NCI-H748 treated with DMSO at 0.1 percent for 48 hours (cell line): ENCODE results near the gene DLST.

Source experiments
- DNase-seq: peaks from one replicate; lab custom pipeline; 2025; lab: John Stamatoyannopoulos, UW

DLST gene

DNA sequence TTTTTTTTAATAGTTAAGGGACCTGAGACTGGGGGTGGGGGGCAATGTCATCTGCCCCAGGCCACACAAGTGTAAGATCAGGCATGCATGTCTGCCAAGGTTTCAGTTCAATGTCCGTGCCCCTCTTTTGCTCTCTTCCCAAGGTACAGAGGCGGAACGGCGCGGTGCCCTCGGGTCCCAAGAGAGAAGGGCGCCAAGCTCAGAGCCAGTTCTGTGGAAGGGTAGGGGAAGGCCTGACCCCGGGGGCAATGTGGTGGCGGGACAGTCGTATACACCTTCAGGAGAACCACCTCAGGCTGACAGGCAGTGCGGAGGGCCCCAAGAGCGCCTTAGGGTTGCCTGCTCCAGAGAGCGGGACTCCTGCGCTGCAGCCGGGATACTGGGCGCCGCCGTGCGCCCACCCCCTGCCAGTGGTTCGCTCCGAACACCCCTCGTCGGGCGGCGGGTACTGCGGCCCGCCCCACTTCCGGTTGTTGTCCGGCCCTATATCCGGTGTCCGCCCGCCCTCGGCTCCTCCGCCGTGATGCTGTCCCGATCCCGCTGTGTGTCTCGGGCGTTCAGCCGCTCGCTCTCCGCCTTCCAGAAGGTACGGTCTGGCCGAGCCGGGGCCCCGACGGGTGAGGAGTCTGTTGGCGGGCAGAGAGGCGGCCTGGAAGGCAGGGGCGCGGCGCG lies at the start of gene DLST:
DLST (plus strand) TSS at position 486 of the 672 bp plus-strand sequence; CDS start at position 524, 38 bp downstream.
- peak; percentile 82 for DNase-seq

- no peak for DNase-seq
Measured at GRCh38 chr14:74832849-74833248, 48.9 kb upstream of the DLST start.

DNA sequence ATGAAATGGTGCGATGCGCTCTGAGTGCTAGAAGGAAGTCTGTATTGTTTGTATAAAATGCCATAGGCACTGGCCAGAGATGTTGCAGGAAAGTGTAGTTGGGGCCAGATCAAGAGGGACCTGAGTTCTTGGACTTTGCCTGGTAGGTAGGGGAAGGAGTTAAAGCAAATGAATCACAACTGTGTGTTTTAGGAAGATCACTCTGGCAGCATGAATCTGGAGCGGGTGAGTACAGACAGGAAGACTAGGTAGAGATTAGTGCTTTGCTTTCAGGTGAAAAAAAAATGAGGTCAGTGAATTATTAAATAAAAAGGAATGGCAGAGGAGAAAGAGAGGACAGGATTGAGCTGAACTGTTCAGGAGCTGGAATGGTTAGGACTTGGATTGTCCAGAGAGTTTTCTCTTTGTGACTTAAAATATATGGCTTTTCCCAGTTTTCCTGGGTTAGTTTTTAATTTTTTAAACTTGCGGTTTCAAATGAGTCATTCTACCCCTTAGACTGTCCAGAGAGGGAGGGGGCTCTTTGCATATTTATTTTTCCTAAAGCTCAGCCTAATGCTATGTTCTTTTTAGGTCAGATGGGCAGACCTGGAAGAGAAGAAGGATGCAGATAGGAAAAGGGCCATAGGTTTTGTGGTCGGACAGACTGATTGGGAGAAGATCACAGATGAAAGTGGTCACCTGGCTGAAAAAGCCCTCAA lies 46.9 kb upstream of the DLST start:
- no peak for DNase-seq

GRCh38 chr14:74835645-74836250 lies 46.0 kb upstream of the DLST start:
- no peak for DNase-seq

DNA sequence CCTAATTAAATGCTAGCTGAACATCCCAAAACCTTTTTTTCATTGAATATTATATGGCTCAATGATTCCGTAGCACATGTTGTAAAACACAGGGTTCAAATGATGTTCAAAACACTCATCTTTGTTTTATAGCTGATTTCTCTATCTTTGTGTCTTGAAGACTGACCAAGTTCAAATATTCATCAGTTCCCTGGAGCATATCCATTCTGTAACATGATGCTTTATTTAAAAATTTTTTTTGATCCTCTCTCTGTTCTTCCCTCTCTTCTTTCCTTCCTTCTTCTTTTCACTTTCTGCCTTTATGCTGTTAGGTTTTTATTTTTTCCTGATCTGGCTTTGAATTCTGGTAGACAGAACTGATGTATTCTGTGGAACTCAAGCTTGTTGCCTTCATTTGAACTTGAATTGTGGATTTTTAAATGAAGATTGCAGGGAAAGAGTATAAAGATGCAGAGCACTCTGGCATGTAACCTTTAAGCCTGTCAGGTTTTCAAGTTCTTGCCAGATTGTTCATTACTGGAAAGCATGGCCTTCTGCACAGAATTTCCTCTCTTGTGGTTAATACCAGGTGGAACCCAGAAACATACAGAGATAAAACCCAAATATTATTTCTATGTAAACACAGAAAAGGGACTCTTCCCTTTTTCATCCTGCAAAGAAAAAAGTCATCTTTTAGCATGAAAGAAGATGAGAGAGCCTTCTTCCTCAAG lies 45.3 kb upstream of the DLST start:
- no peak for DNase-seq

GRCh38 chr14:74838166-74838565 lies 43.5 kb upstream of the DLST start:
- no peak for DNase-seq

- DNase-seq: no peak
Measured at GRCh38 chr14:74840603-74841030, 41.1 kb upstream of the DLST start.

- DNase-seq: no peak
Measured at GRCh38 chr14:74841230-74842207, 40.2 kb upstream of the DLST start.

DNA sequence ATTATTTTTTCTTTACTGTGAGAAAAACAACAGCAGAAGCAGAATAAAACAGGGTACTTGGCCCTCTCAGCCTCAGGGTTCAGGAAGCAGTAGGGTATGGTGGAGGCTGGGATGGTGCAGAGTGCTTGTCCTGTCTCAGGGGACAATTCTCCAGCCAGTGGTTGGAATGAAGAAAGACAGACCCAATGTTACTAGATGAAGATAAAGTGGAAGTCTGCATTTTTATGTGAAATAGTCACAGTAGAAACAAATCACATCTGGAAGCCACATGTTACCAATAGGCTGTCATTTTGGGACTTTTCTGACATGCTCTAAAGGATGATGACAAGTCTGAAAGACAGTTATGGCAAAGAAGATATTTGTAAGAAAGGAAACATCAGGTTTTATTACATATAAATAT lies 38.1 kb upstream of the DLST start:
- no peak for DNase-seq

GRCh38 chr14:74846168-74846567 lies 35.5 kb upstream of the DLST start:
- no peak for DNase-seq

DNA sequence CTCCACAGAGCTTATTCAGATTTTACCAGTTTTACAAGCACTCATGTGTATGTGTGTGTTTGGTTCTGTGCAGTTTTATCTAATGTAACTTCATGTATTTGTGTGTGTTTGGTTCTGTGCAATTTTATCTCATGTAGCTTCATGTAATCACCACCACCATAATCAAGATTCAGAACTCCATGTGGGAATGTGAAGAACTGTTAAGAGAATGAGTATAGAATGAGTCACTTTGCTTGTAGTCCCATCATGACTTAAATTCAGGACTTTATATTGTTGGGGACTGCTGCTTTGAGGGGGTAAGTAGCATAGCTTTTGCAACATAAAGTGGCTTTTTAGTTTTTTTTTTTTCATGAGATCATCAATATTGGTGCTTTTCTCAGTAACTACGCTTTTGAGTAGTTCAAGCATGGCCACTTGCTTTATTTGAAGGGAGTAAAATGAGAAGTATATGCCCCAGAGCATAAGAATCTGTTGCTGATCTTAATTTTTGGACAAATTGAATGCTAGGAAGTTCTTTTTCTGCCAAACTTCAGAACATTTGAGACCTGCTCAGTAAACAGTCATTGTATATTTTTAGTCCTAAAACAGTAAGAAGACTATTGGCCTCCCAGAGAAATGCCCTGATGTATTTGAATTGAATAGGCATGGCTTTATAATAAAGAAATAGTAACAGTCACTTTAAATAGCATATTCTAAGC lies 34.6 kb upstream of the DLST start:
- DNase-seq: no peak

- DNase-seq: no peak
Measured at GRCh38 chr14:74848768-74849167, 32.9 kb upstream of the DLST start.

DNA sequence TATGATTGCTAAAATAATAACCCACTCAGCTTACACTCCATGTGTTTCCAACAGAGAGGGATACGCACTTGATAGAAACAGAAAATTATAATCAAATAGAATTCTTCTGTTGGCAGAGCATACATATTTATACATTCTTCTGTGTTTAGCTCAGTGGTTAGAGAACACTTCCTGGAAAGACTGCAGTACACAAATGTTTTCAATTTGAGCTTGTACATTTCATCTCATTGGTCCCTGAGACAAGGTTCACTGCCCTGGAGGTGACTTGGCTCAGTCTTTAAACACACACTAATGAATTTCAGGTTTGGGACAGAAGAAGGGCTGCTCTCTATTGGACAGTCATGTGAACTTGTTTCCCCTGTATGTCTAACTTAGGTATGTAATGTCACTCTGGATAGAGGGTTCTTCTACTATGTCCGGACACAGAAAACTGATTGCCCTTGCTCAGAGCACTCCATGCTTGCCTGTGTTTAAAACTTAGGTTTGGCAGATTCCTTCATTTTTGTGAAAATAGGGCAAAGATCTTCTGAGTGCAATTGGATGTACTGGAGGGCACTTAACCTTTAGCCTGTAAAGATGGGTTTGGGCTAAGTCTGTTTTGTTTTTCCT lies 28.7 kb upstream of the DLST start:
- no peak for DNase-seq

GRCh38 chr14:74853581-74853980 lies 28.1 kb upstream of the DLST start:
- no peak for DNase-seq

DNA sequence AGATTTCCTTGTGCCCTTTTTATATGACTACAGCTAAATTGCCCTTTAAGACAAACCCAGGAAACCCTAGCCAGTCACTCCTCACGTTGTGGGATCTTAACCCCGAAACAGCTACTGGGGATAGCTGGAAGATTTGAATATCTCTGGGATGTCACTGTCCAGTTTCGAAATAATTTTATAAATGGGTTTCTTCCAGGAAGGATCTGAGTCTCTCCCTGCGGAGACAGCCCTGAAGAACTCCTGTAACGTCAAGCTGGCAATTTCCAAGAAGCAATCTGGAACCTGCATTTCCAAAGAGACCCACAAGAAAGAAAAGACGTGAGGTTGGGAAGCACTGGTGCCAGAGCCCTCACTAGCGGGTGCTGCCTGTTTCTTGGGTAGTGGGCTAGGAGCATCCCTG lies 26.7 kb upstream of the DLST start:
- DNase-seq: no peak

GRCh38 chr14:74855945-74856344 lies 25.8 kb upstream of the DLST start:
- no peak for DNase-seq

GRCh38 chr14:74856366-74856765 lies 25.4 kb upstream of the DLST start:
- DNase-seq: no peak

DNA sequence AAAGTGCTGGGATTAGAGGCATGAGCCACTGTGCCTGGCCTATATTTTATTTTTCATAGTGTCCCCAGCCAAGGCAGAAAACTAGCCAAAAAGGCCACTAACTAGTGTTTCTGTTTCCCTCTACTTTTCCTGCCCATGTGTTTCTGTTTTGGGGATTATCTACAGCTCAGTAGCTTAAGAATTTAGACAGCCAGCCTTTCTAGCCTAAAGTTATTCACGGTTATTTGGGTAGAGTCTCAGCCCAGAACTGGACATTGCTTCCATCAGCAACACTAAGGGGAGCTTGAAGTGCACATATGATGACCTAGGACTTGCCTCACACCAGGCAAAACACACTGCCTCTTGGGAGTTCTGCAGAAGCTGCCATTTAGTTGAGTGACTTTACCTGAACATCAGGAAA lies 23.7 kb upstream of the DLST start:
- DNase-seq: no peak

GRCh38 chr14:74859757-74860552 lies 21.8 kb upstream of the DLST start:
- DNase-seq: no peak
